ENCODE results near the gene TMEM203. TPM values are rescaled to one million over a fixed set of nuclear protein-coding genes. Genes with fewer than 3 reads are reported as not detected.

TMEM203 gene
- total and polyA plus RNA-seq, 2 of the 13 experiments (the other 11 are each of a cell fraction or from before 2014, with no cell fraction given), result 23.4 to 36.7 TPM

- no peak for TF ChIP-seq ZNF251 (CRISPR knock-in tag; IDR thresholded peaks at IDR 0.05)
- TF ChIP-seq ZNF816 (CRISPR knock-in tag; IDR thresholded peaks at IDR 0.05; ENCODE audit: borderline replicate concordance), result no peak
- TF ChIP-seq HIC2 (CRISPR knock-in tag; IDR thresholded peaks at IDR 0.05; ENCODE audit: low read depth), result peak; percentile 76
- TF ChIP-seq SIX1 (CRISPR knock-in tag; IDR thresholded peaks at IDR 0.05; ENCODE audit: borderline replicate concordance), result no peak
- no peak for TF ChIP-seq ZNF607 (CRISPR knock-in tag; IDR thresholded peaks at IDR 0.05; ENCODE audit: borderline replicate concordance)
- TF ChIP-seq ARID5B (CRISPR knock-in tag; IDR thresholded peaks at IDR 0.05), result peak; percentile 16; the same call in 1 of the 2 replicates
- no peak for TF ChIP-seq CBX5 (CRISPR knock-in tag; IDR thresholded peaks at IDR 0.05; ENCODE audit: borderline replicate concordance)
- TF ChIP-seq GATAD1 (CRISPR knock-in tag; IDR thresholded peaks at IDR 0.05), result no peak
- no peak for TF ChIP-seq MAF1 (CRISPR knock-in tag; IDR thresholded peaks at IDR 0.05; ENCODE audit: borderline replicate concordance)
- no peak for TF ChIP-seq ZNF703 (CRISPR knock-in tag; IDR thresholded peaks at IDR 0.05; ENCODE audit: borderline replicate concordance)
- no peak for TF ChIP-seq CEBPZ (IDR thresholded peaks at IDR 0.05; ENCODE audit: low read length)
- TF ChIP-seq SNAPC5 (CRISPR knock-in tag; IDR thresholded peaks at IDR 0.05; ENCODE audit: borderline replicate concordance), result no peak
- TF ChIP-seq FOXP4 (CRISPR knock-in tag; IDR thresholded peaks at IDR 0.05), result no peak
- no peak; the same call in 1 of the 2 replicates for TF ChIP-seq ZNF740 (CRISPR knock-in tag; IDR thresholded peaks at IDR 0.05)
- peak; percentile 50 for TF ChIP-seq SRSF1 (optimal IDR thresholded peaks at IDR 0.05; ENCODE audit: low read depth, low read length)
- no peak for TF ChIP-seq ZSCAN21 (CRISPR knock-in tag; IDR thresholded peaks at IDR 0.05; ENCODE audit: borderline replicate concordance)
These were observed 16.2 kb upstream of the TMEM203 start (continued) for GRCh38 chr9:137221506-137222111.
